GM12864 (cell line): ENCODE data around the gene OPN4.
A peak's percentile ranks its signal among the peaks of the same experiment; 100 is the strongest.

Source experiments
- DNase-seq: peaks from one replicate; pipeline ENCODE4 v3.0.0-alpha.2; 2011; ENCODE audit warnings: low read depth
- H3K4me3 ChIP-seq: 2 replicates; pipeline ENCODE4 v1.5.1; 2011; ENCODE audit warnings: mild to moderate bottlenecking, low read depth, low read length, control low read depth
- TF ChIP-seq, protein P1 (sequence below): IDR thresholded peaks from 2 replicates; pipeline ENCODE4 v1.5.1; 2011; ENCODE audit warnings: low read depth, mild to moderate bottlenecking, moderate library complexity, low read length, control low read depth, inconsistent platforms; ENCODE audit errors: missing control alignments

Gene OPN4

DNA sequence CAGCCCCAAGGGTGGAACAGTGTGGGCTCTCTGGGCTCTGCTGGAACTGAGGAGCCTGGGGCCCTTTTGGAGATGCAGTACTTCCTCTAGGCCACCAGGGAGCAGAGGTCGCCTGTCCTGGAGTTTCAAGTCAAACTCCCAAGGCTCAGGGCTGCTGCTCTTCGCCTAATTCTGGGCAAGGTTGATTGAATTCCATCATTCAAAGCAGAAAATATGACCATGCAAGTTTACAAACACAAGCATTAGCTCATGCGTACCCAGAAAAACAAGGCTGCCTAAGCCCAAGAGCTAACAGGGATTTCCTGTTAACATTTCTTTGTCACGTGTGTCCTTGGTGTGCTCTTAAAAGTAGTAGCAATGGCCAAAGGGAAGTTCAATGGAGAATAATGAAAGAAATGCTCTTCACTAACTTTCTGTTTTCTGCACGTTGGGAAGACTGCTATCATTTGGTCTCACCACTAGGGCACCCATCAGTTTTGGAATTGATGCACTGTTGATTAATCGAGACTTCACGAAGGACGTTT lies 34.1 kb downstream of the OPN4 start:
- DNase-seq, result no peak
- no peak overlapping the region for H3K4me3 ChIP-seq

DNA sequence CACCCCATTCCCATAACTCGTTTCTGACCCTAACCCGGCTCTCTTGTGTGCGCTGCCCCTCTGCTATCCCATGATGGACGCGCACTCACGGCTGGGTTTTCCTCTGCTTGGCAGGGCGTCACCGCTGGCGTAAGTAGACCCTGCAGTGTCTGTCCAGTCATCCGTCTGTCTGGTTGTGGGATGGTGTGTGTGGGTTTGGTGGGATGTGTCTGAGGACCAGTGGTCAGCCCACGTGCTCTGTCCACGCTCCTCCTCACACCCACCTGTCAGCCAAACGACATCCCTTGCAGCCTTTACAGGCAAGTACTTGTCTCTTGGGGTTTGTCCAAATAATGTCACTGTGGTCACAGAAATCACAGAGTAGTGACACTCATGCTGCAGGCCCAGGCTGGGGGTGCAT lies 34.8 kb downstream of the OPN4 start:
- DNase-seq, result no peak
- H3K4me3 ChIP-seq, result no peak overlapping the region
- TF ChIP-seq, protein P1, sequence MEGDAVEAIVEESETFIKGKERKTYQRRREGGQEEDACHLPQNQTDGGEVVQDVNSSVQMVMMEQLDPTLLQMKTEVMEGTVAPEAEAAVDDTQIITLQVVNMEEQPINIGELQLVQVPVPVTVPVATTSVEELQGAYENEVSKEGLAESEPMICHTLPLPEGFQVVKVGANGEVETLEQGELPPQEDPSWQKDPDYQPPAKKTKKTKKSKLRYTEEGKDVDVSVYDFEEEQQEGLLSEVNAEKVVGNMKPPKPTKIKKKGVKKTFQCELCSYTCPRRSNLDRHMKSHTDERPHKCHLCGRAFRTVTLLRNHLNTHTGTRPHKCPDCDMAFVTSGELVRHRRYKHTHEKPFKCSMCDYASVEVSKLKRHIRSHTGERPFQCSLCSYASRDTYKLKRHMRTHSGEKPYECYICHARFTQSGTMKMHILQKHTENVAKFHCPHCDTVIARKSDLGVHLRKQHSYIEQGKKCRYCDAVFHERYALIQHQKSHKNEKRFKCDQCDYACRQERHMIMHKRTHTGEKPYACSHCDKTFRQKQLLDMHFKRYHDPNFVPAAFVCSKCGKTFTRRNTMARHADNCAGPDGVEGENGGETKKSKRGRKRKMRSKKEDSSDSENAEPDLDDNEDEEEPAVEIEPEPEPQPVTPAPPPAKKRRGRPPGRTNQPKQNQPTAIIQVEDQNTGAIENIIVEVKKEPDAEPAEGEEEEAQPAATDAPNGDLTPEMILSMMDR, result no peak

More for the DNA sequence above, 34.1 kb downstream of the OPN4 start:
- TF ChIP-seq, protein P1, result peak; percentile 83

DNA sequence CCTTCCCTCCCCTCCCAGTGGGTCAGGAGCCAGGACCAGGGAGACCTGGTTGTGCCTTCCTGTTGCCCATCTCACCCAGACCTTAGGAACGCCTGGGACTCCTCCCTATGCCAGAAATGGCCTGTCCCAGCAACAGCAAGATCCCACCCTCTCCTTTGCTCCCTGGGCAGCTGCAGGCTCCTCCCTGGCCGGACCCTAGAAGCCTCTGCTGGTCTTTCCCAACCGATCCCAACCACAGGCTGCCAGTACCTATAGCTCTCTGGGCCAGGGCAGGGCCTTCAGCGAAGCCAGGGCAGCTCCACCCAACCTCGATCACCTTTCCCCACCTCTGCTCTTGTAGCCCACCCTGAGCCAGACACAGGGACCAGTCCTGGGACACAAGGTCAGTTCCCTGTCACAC lies 35.9 kb downstream of the OPN4 start:
- TF ChIP-seq, protein P1, result no peak
- no peak for DNase-seq

DNA sequence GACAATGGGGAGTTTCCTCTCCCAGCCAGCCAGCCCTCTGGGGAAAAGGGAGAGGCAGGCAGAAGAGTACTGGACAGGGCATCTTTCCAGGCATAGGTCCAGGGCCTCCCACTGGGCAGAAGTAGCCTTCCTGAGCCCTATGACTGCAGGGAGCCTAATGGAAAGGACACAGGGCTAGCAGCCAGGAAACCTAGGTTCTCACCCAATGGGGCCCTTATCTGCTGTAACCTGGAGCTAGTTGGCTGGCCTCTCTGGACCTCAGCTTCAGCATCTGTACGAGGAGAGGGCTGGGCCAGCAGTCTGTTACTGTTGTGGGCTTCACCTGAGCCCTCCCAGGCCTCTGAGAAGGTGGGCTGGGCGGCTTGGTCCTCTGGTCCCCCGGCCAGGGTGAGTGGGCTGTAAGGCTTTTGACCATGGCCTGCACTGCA lies 36.3 kb downstream of the OPN4 start:
- no peak overlapping the region for H3K4me3 ChIP-seq
- DNase-seq, result no peak
- TF ChIP-seq, protein P1, result no peak

More for the DNA sequence above, 35.9 kb downstream of the OPN4 start:
- no peak overlapping the region for H3K4me3 ChIP-seq

DNA sequence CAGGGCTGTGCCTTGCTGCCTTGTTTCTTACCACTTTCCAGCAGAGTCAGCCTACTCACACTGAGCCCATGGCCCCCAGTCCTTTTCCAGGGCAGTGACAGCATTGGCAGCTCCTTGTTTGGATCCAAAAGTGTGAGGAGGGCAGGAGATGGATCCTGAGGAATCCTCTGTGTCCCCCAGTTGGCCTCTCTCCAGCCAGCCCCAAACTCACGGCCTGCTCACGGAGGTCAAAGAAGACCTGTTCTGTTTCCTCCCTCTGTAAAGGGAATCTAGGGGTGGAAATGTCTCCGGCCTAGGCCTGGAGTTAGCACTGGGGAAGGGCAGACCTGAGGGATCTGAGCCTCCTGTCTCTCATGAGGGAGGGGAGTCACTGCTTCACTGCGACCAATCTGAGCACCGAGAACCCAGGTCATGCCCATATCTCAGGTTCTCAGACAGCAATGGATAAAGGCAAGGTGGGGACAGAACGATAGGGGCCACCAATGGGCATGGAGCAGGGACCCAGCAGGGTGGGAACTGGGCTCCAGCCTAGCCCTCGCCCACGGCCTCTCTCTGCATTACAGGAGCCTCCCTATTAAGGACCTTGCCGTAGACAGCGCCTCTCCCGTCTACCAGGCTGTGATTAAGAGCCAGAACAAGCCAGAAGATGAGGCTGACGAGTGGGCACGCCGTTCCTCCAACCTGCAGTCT lies 37.1 kb downstream of the OPN4 start:
- no peak overlapping the region for H3K4me3 ChIP-seq
- DNase-seq, result no peak
- TF ChIP-seq, protein P1, result no peak

DNA sequence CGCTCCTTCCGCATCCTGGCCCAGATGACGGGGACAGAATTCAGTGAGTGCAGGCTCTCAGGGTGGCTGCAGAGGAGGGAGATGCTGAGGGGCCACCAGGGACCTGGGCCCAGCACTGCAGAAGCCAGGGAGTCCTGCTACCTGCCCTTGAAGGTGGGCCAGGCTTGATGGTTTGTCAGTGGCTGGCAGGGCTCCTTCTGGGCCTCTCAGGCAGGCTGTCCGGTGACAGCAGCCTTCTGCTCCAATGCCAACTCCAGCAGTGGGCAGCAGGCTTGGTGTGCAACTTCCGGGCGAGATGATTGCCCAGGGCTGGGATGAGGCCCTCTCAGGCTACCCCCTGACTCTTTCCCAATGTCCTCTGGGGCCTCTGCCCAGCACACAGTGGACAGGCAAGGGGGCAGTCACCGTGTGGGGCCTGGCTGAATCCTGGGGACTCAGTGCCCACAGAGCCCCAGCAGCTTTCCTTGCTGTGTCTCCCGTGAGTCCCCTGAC lies 37.7 kb downstream of the OPN4 start:
- no peak for DNase-seq
- TF ChIP-seq, protein P1, result no peak
- H3K4me3 ChIP-seq, result no peak overlapping the region

DNA sequence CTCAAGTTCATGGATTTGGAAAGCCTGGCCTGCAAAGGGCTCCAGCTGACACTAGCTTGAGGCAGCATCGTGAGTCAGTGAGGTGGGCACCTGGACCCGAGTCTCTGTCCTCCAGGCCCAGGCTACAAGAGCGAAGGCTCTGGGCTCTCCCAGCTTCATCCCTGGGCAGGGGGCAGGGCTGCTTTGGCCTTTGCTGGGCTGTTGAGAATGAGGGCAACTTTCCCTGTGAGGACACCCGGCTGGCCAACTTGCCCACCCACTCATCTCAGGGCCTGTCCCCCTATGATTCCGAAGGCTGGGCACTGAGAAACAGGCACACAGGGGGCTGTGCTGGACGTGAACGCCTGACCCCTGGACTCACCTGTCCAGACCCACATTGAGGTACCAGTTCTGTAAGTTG lies 38.3 kb downstream of the OPN4 start:
- TF ChIP-seq, protein P1, result no peak
- no peak for DNase-seq
- no peak overlapping the region for H3K4me3 ChIP-seq
